Subcutaneous preadipocyte (primary cell): ENCODE data around the gene TCAP. TPM values are rescaled to one million over a fixed set of nuclear protein-coding genes. Genes with fewer than 3 reads are reported as not detected.

ENCODE experiments used
- total RNA-seq: library from RNA; depleted of rRNA; stranded (reverse); fragments of >200 nt; gene quantifications from 2 replicates; pipeline ENCODE4 v1.2.3, GENCODE V29; 2012

Gene TCAP
- total RNA-seq: 0.39 TPM in 1 of 2 replicates, not detected in the other

GRCh38 chr17:39664581-39665561 is at the start of gene TCAP:
Gene TCAP (plus strand): TSS chr17:39665349. CDS start chr17:39665360, 11 bp downstream.

GRCh38 chr17:39626171-39627046 is 38.7 kb upstream of the TCAP start, which contains the start of gene PPP1R1B:
Gene PPP1R1B (plus strand): TSS chr17:39626952. CDS start chr17:39627393, 441 bp downstream.

GRCh38 chr17:39636927-39637736 is 28.0 kb upstream of the TCAP start, which contains the start of gene STARD3:
Gene STARD3 (plus strand): TSS chr17:39637144. CDS start chr17:39653532, 16,388 bp downstream.

GRCh38 chr17:39667945-39668924 is 3.1 kb downstream of the TCAP start, which contains the start of gene PNMT:
Gene PNMT (plus strand): TSS chr17:39668453. CDS start chr17:39668476, 23 bp downstream.

GRCh38 chr17:39687546-39688474 is 22.7 kb downstream of the TCAP start, which contains the start of gene PGAP3:
Gene PGAP3 (minus strand): TSS chr17:39688057. CDS start chr17:39688014, 43 bp downstream.

GRCh38 chr17:39699818-39700147 is 34.6 kb downstream of the TCAP start, which contains the start of gene ERBB2:
Gene ERBB2 (plus strand): TSS chr17:39700064. CDS start chr17:39700239, 175 bp downstream.

Other genes starting within 250 kb of the TCAP start
- 18.7 and 30.3 TPM in 2 replicates for gene MED1, start 214.1 kb upstream of the TCAP start, total RNA-seq
- gene CDK12, start 203.9 kb upstream of the TCAP start, total RNA-seq: 29.8 and 46.3 TPM in 2 replicates
- not detected in 2 replicates for gene NEUROD2, start 57.4 kb upstream of the TCAP start, total RNA-seq
- 0.37 TPM in 1 of 2 replicates, not detected in the other for gene PPP1R1B, start 38.4 kb upstream of the TCAP start, total RNA-seq
- 28.2 and 32.0 TPM in 2 replicates for gene STARD3, start 28.2 kb upstream of the TCAP start, total RNA-seq
- gene PNMT, start 3.1 kb downstream of the TCAP start, total RNA-seq: 0.37 TPM in 1 of 2 replicates, not detected in the other
- 5.9 and 9.9 TPM in 2 replicates for gene PGAP3, start 22.7 kb downstream of the TCAP start, total RNA-seq
- gene ERBB2, start 34.7 kb downstream of the TCAP start, total RNA-seq: 28.3 and 29.8 TPM in 2 replicates
- 12.1 and 15.2 TPM in 2 replicates for gene MIEN1, start 65.2 kb downstream of the TCAP start, total RNA-seq
- gene GRB7, start 72.6 kb downstream of the TCAP start, total RNA-seq: 0.20 and 0.37 TPM in 2 replicates
- not detected in 2 replicates for gene IKZF3, start 199.0 kb downstream of the TCAP start, total RNA-seq
- gene ZPBP2, start 202.9 kb downstream of the TCAP start, total RNA-seq: not detected in 2 replicates